Endothelial cell of umbilical vein (primary cell): ENCODE data around the gene NRXN3. TPM values are rescaled to one million over a fixed set of nuclear protein-coding genes. Genes with fewer than 3 reads are reported as not detected.

Experiments
- BruUV-seq: library from RNA; stranded (reverse); fragments of 400-500 nt; replicated peaks from 2 replicates; lab custom pipeline; 2021; lab: Mats Ljungman, UMichigan
- CTCF ChIA-PET: fragments of 300-600, 350-600 bp; sonication (Branson Sonifier 250); formaldehyde crosslinking; loops from one replicate; lab custom pipeline; 2021; ENCODE audit warnings: antibody characterized with exemption, inconsistent platforms; lab: Charles Lee
- POLR2A ChIA-PET: fragments of 300-600, 350-600 bp; sonication (Branson Sonifier 250); formaldehyde crosslinking; loops from one replicate; lab custom pipeline; 2021; ENCODE audit warnings: antibody characterized with exemption, inconsistent platforms; lab: Charles Lee
- DNase-seq: peaks from one replicate; pipeline ENCODE4 v3.0.0-alpha.2; 2011; ENCODE audit warnings: low read depth, low spot score
- FAIRE-seq: peaks from 2 replicates; lab custom pipeline; 2011; peaks lifted over from hg19 to GRCh38; lab: Jason Lieb, UNC
- H2AFZ ChIP-seq: 2 replicates; pipeline ENCODE4 v1.6.0; 2012; ENCODE audit warnings: low read depth, low read length, control low read depth, inconsistent platforms
- H3K27ac ChIP-seq: 2 replicates; pipeline ENCODE4 v1.5.1; 2011; ENCODE audit warnings: low read depth, mild to moderate bottlenecking, control low read depth, low read length, moderate library complexity; ENCODE audit not compliant: insufficient read depth
- H3K27me3 ChIP-seq, 2 experiments: 2 replicates each; pipeline versions ENCODE4 v1.6.0 to v1.6.1; 2011; ENCODE audit warnings: low read length in 2 of 2, mixed read lengths in 1 of 2; ENCODE audit not compliant: control insufficient read depth in 2 of 2, insufficient read depth in 2 of 2
- H3K36me3 ChIP-seq, 2 experiments: 2 replicates in 1 of 2; 3 replicates in 1 of 2; pipeline ENCODE4 v1.5.1; 2011; ENCODE audit warnings: low read length in 2 of 2, mild to moderate bottlenecking in 1 of 2, moderate library complexity in 1 of 2; ENCODE audit not compliant: control insufficient read depth in 2 of 2, insufficient read depth in 2 of 2; ENCODE audit errors: extremely low read depth in 1 of 2
- H3K4me1 ChIP-seq: 3 replicates; pipeline ENCODE4 v1.5.1; 2011; ENCODE audit warnings: mild to moderate bottlenecking, low read length; ENCODE audit not compliant: control insufficient read depth, insufficient read depth; ENCODE audit errors: extremely low read depth
- H3K4me2 ChIP-seq: 2 replicates; pipeline ENCODE4 v1.6.1; 2011; ENCODE audit warnings: low read length, control low read depth, mixed read lengths; ENCODE audit not compliant: insufficient read depth
- H3K4me3 ChIP-seq, 3 experiments: fragments of 200-600 bp in 1 of 3; sonication (generic), shearing (Covaris generic) in 1 of 3; replicated peaks in 1 of 3; 2 replicates each; pipeline ENCODE4 v1.5.1; 2011 to 2016; ENCODE audit warnings: control low read depth in 3 of 3, low read length in 3 of 3, mild to moderate bottlenecking in 2 of 3, inconsistent platforms in 1 of 3, low read depth in 1 of 3, moderate library complexity in 1 of 3; ENCODE audit not compliant: insufficient read depth in 1 of 3
- H3K79me2 ChIP-seq: 2 replicates; pipeline ENCODE4 v1.6.0; 2012; ENCODE audit warnings: low read length, inconsistent platforms; ENCODE audit not compliant: control insufficient read depth, insufficient read depth
- H3K9ac ChIP-seq: replicated peaks from 2 replicates; pipeline ENCODE3; 2011; ENCODE audit warnings: low read length, control low read depth; ENCODE audit not compliant: insufficient read depth; ENCODE audit errors: extremely low read depth
- H3K9me1 ChIP-seq: replicated peaks from 3 replicates; pipeline ENCODE4 v1.6.0; 2011; ENCODE audit warnings: mild to moderate bottlenecking, low read length; ENCODE audit not compliant: control insufficient read depth, insufficient read depth; ENCODE audit errors: extremely low read depth
- H3K9me3 ChIP-seq: replicated peaks from 2 replicates; pipeline ENCODE4 v1.5.1; 2012; ENCODE audit warnings: low read length, inconsistent platforms; ENCODE audit not compliant: control insufficient read depth, insufficient read depth
- H4K20me1 ChIP-seq: replicated peaks from 2 replicates; pipeline ENCODE3; 2011; ENCODE audit warnings: mild to moderate bottlenecking, low read length; ENCODE audit not compliant: control insufficient read depth, insufficient read depth; ENCODE audit errors: extremely low read depth
- CTCF ChIP-seq, 2 donors: IDR thresholded peaks; 1 replicate in 1 of 2; 2 replicates in 1 of 2; pipeline ENCODE4 v1.5.1; 2011; ENCODE audit warnings: low read length in 2 of 2, mild to moderate bottlenecking in 2 of 2, moderate library complexity in 2 of 2, control low read depth in 1 of 2, inconsistent platforms in 1 of 2, low read depth in 1 of 2; ENCODE audit not compliant: insufficient read depth in 1 of 2; ENCODE audit errors: extremely low read depth in 1 of 2
- EZH2 ChIP-seq: IDR thresholded peaks from 2 replicates; pipeline ENCODE4 v1.6.1; 2012; ENCODE audit warnings: borderline replicate concordance, low read depth, mild to moderate bottlenecking, moderate library complexity, low read length, inconsistent platforms; ENCODE audit not compliant: severe bottlenecking
- FOS ChIP-seq: IDR thresholded peaks from 2 replicates; pipeline ENCODE4 v1.6.1; 2011; ENCODE audit warnings: mild to moderate bottlenecking, low read length, moderate library complexity, borderline replicate concordance; ENCODE audit not compliant: insufficient read depth
- GATA2 ChIP-seq: IDR thresholded peaks from 2 replicates; pipeline ENCODE4 v1.7.0; 2011; ENCODE audit warnings: low read depth, mild to moderate bottlenecking, moderate library complexity, mixed read lengths, low read length; ENCODE audit not compliant: insufficient read length, insufficient read depth
- JUN ChIP-seq: IDR thresholded peaks from 2 replicates; pipeline ENCODE4 v1.6.1; 2011; ENCODE audit warnings: borderline replicate concordance, low read depth; ENCODE audit not compliant: insufficient read length, insufficient read depth
- MYC ChIP-seq: IDR thresholded peaks from one replicate; pipeline ENCODE4 v1.6.1; 2011; ENCODE audit warnings: mild to moderate bottlenecking, low read depth, low read length
- POLR2A ChIP-seq: IDR thresholded peaks from 2 replicates; pipeline ENCODE4 v1.6.1; 2012; ENCODE audit warnings: low read depth, mild to moderate bottlenecking, control low read depth, low read length
- POLR2AphosphoS5 ChIP-seq: IDR thresholded peaks from 2 replicates; pipeline ENCODE4 v1.6.1; 2012; ENCODE audit warnings: low read depth, mild to moderate bottlenecking, control low read depth, low read length, moderate library complexity; ENCODE audit not compliant: insufficient read depth
- dilution Hi-C: fragments of 300-500 bp; cut with MboI; formaldehyde crosslinking; loops from one replicate; pipeline ENCODE4 v1.15.0; 2019; ENCODE audit warnings: low sequenced_read_pairs; ENCODE audit not compliant: extremely low pct_ligation_motif_present
- intact Hi-C: fragments of 100-400 bp; cut with micrococcal nuclease; formaldehyde crosslinking; loops from one replicate; pipeline ENCODE4 v1.10.0; 2022
- polyA plus RNA-seq, 4 experiments: library from polyadenylated mRNA; depleted of rRNA in 3 of 4; stranded (reverse) in 3 of 4; unstranded in 1 of 4; fragments of >200 nt; gene quantifications; 2 replicates each; pipeline versions ENCODE4 v1.2.1 to v1.2.3, GENCODE V29; 2011 to 2012; ENCODE audit warnings: missing spikeins in 1 of 4
- total RNA-seq: library from RNA; stranded (reverse); gene quantifications from 2 replicates; pipeline ENCODE4 v1.2.3, GENCODE V29; 2021
- TF ChIP-seq, protein P1 (sequence below): IDR thresholded peaks from 2 replicates; pipeline ENCODE4 v1.6.1; 2011; ENCODE audit not compliant: insufficient read depth, insufficient read length

The NRXN3 gene
- total and polyA plus RNA-seq, 2 donors (not counting 3 experiments of a cell fraction or from before 2014, with no cell fraction given): 0.72 to 4.2 TPM

DNA sequence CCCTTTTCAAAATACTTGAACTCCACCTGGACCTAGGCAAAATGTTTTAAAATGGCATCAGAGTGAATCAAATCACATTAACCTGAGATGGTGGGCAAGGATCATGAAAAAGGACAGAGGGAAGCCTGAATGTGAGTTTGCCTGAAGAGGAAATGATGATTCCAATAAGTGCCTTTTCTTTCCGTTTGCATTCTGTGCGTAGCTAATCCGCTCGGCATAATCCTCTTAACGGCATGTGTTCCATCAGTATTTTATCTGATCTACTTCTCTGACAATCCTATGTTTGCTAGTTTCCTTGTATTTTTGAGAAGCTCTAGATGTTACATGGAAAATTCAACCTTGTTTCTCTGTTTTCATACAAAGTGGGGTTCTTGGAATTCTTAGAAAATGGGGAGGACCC is 354.6 kb downstream of the NRXN3 start:
- Histone ChIP-seq H3K9me1 (no peaks in the 10 kb centered on the region), H2AFZ (no peak overlapping the region), H3K4me2 (no peak overlapping the region), H3K27ac (no peak overlapping the region), H3K9me3 (no peaks in the 10 kb centered on the region), H3K4me1 (no peaks in the 10 kb centered on the region), H3K27me3 (no peaks in the 10 kb centered on the region), H3K9ac (no peak overlapping the region), H3K79me2 (no peaks in the 10 kb centered on the region), H3K36me3 (no peaks in the 10 kb centered on the region), H4K20me1 (no peaks in the 10 kb centered on the region), H3K4me3 (no peak overlapping the region)
- POLR2A ChIA-PET: no interaction called here
- dilution Hi-C loops (no loop called here), intact Hi-C loops (no loop called here)
- no TSS peak for BruUV-seq
- DNase-seq (no peak), FAIRE-seq (no peak)
- CTCF ChIA-PET: no interaction called here
- TF ChIP-seq POLR2AphosphoS5 (no peak), MYC (no peak), FOS (no peak), GATA2 (no peak), EZH2 (no peak)

DNA sequence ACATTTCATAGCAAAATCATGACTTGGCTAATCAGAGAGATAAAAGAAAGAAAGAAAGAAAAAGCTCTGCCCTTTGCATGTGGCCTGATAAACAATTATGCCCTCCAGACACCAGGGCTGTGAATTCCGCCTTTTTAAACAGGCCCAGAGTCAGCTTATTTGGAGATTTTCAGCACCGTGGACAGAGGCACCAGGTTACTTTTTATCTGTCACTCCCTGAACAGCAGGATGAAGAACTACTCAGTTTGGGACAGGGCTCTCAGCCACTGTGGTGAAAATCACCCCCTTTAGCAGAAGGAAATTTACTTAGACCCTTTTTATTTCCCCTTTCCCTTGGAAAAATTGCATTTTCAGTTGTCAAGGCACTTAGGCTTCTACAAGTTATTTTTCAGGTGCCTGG is 359.9 kb downstream of the NRXN3 start:
- intact Hi-C loops: no loop called here
- Histone ChIP-seq H3K4me3 (no peak overlapping the region), H3K4me2 (no peak overlapping the region), H4K20me1 (no peaks in the 10 kb centered on the region), H3K79me2 (no peaks in the 10 kb centered on the region), H3K27ac (no peak overlapping the region), H3K4me1 (no peaks in the 10 kb centered on the region), H3K36me3 (no peaks in the 10 kb centered on the region), H3K9ac (no peak overlapping the region), H3K9me1 (no peaks in the 10 kb centered on the region), H2AFZ (no peak overlapping the region), H3K9me3 (no peaks in the 10 kb centered on the region), H3K27me3 (no peaks in the 10 kb centered on the region)
- ChIA-PET POLR2A (no interaction called here), CTCF (interaction anchor here (1.8 kb wide), 1 partner anchor 37 kb away, joined by 4 read pairs; no protein-coding TSS in a partner anchor)
- FAIRE-seq (no peak), DNase-seq (no peak)
- dilution Hi-C loops: no loop called here
- no peak for TF ChIP-seq POLR2A
- no peak for TF ChIP-seq CTCF (IDR thresholded peaks at IDR 0.05; ENCODE audit: extremely low read depth in 1 of 2, insufficient read depth in 1 of 2, low read depth in 1 of 2, low read length in 2 of 2)
- TF ChIP-seq JUN: no peak
- TF ChIP-seq, protein P1, sequence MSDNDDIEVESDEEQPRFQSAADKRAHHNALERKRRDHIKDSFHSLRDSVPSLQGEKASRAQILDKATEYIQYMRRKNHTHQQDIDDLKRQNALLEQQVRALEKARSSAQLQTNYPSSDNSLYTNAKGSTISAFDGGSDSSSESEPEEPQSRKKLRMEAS: no peak
- TF ChIP-seq MYC: no peak
- no peak for TF ChIP-seq EZH2
- BruUV-seq: no TSS peak
